HCT116 (cell line): ENCODE results near the gene PRCD. TPM values are rescaled to one million over a fixed set of nuclear protein-coding genes. Genes with fewer than 3 reads are reported as not detected.

ENCODE experiments used
- ATAC-seq: fragments of 200-7000 bp; cut with Tn5 transposase; 2 replicates; pipeline ENCODE4 v1.9.1; 2020; ENCODE audit warnings: mild to moderate bottlenecking, moderate library complexity
- BruUV-seq: library from RNA; stranded (reverse); fragments of 400-500 nt; replicated peaks from 2 replicates; lab custom pipeline; 2021; lab: Mats Ljungman, UMichigan
- CTCF ChIA-PET: fragments of 300-600 bp; sonication (Branson Sonifier 250); formaldehyde crosslinking; loops from one replicate; lab custom pipeline; 2021; ENCODE audit warnings: antibody characterized with exemption; lab: Charles Lee
- POLR2A ChIA-PET: fragments of 300-600, 350-600 bp; sonication (Branson Sonifier 250); formaldehyde crosslinking; loops from one replicate; lab custom pipeline; 2021; ENCODE audit warnings: antibody characterized with exemption; lab: Charles Lee
- RAD21 ChIA-PET, 2 experiments: fragments of 300-600 bp; sonication (Branson Sonifier 250); formaldehyde crosslinking; loops; one replicate each; lab custom pipeline; 2023; ENCODE audit warnings: low total read pairs in 2 of 2; ENCODE audit not compliant: uncharacterized antibody in 2 of 2, unreplicated experiment in 2 of 2, low non-redundant PET in 1 of 2; lab: Charles Lee
- DNase-seq: peaks from one replicate; pipeline ENCODE4 v3.0.0-alpha.2; 2010; ENCODE audit warnings: low read depth, low spot score
- H2AFZ ChIP-seq: fragments of 200-600 bp; shearing (Covaris generic), sonication (generic); 2 replicates; pipeline ENCODE4 v1.6.1; 2017; ENCODE audit warnings: low read depth, mixed run types, mixed read lengths, antibody characterized with exemption, low read length; ENCODE audit not compliant: poor library complexity, severe bottlenecking
- H3K27ac ChIP-seq: 2 replicates; pipeline ENCODE4 v1.5.1; 2012; ENCODE audit warnings: low read depth, low read length
- H3K27me3 ChIP-seq: fragments of 200-600 bp; sonication (generic); 2 replicates; pipeline ENCODE4 v1.6.1; 2016; ENCODE audit warnings: mixed run types, low read length, mixed read lengths; ENCODE audit not compliant: insufficient read depth
- H3K36me3 ChIP-seq, 2 experiments: fragments of 200-500 bp in 1 of 2; fragments of 200-600 bp in 1 of 2; sonication (Bioruptor generic) in 1 of 2; sonication (generic) in 1 of 2; 2 replicates each; pipeline versions ENCODE4 v1.5.1 to v1.6.1; 2014 to 2016; ENCODE audit warnings: low read length in 2 of 2, inconsistent platforms in 1 of 2, mixed read lengths in 1 of 2, mixed run types in 1 of 2; ENCODE audit not compliant: insufficient read depth in 2 of 2, control insufficient read depth in 1 of 2
- H3K4me1 ChIP-seq, 2 experiments: fragments of 200-600 bp in 1 of 2; sonication (generic) in 1 of 2; 2 replicates each; pipeline versions ENCODE4 v1.5.1 to v1.6.1; 2012 to 2017; ENCODE audit warnings: low read length in 2 of 2, inconsistent platforms in 1 of 2, mild to moderate bottlenecking in 1 of 2, mixed read lengths in 1 of 2, mixed run types in 1 of 2, moderate library complexity in 1 of 2; ENCODE audit not compliant: insufficient read depth in 2 of 2, control insufficient read depth in 1 of 2
- H3K4me2 ChIP-seq: fragments of 200-600 bp; sonication (generic); 2 replicates; pipeline ENCODE4 v1.6.1; 2017; ENCODE audit warnings: mixed run types, low read length, mixed read lengths
- H3K4me3 ChIP-seq, 2 experiments: fragments of 200-600 bp in 1 of 2; sonication (generic) in 1 of 2; replicated peaks in 1 of 2; 2 replicates each; pipeline ENCODE4 v1.5.1; 2011 to 2016; ENCODE audit warnings: low read length in 2 of 2, control low read depth in 1 of 2, low read depth in 1 of 2, mild to moderate bottlenecking in 1 of 2, mixed read lengths in 1 of 2, mixed run types in 1 of 2
- H3K79me2 ChIP-seq: fragments of 200-600 bp; sonication (generic); 2 replicates; pipeline ENCODE4 v1.6.1; 2017; ENCODE audit warnings: mild to moderate bottlenecking, mixed run types, low read length, moderate library complexity, mixed read lengths; ENCODE audit not compliant: insufficient read depth
- H3K9ac ChIP-seq: fragments of 200-600 bp; sonication (generic); 2 replicates; pipeline ENCODE4 v1.6.1; 2016; ENCODE audit warnings: low read length, mixed read lengths
- H3K9me2 ChIP-seq: fragments of 200-600 bp; sonication (generic), shearing (Covaris generic); 2 replicates; pipeline ENCODE4 v1.6.1; 2017; ENCODE audit warnings: mixed run types, mild to moderate bottlenecking, moderate library complexity; ENCODE audit not compliant: insufficient read depth
- H3K9me3 ChIP-seq, 2 experiments: fragments of 200-500 bp in 1 of 2; fragments of 200-600 bp in 1 of 2; sonication (Bioruptor generic) in 1 of 2; sonication (generic) in 1 of 2; 2 replicates each; pipeline ENCODE4 v1.6.1; 2014 to 2017; ENCODE audit warnings: low read length in 2 of 2, mixed read lengths in 2 of 2, inconsistent platforms in 1 of 2, low read depth in 1 of 2, mild to moderate bottlenecking in 1 of 2, mixed run types in 1 of 2, moderate library complexity in 1 of 2; ENCODE audit not compliant: control insufficient read depth in 1 of 2, insufficient read depth in 1 of 2
- H4K20me1 ChIP-seq: fragments of 200-600 bp; sonication (generic), shearing (Covaris generic); 2 replicates; pipeline ENCODE4 v1.6.1; 2017; ENCODE audit warnings: mixed run types, mild to moderate bottlenecking, moderate library complexity; ENCODE audit not compliant: insufficient read depth
- EGR1 ChIP-seq: IDR thresholded peaks from 2 replicates; pipeline ENCODE4 v1.6.1; 2012; ENCODE audit warnings: low read depth
- EZH2 ChIP-seq: fragments of 200-600 bp; sonication (generic); IDR thresholded peaks from 2 replicates; pipeline ENCODE4 v1.6.1; 2017; ENCODE audit warnings: antibody characterized with exemption, mixed run types
- POLR2A ChIP-seq: IDR thresholded peaks from 2 replicates; pipeline ENCODE4 v1.7.0; 2011; ENCODE audit warnings: borderline replicate concordance; ENCODE audit not compliant: insufficient read depth, insufficient read length; ENCODE audit errors: extremely low read depth
- SIN3A ChIP-seq: IDR thresholded peaks from 2 replicates; pipeline ENCODE4 v1.6.1; 2012; ENCODE audit warnings: low read depth
- TCF7L2 ChIP-seq: IDR thresholded peaks from 2 replicates; pipeline ENCODE4 v1.7.0; 2011; ENCODE audit warnings: borderline replicate concordance, inconsistent platforms; ENCODE audit not compliant: insufficient read depth, insufficient read length; ENCODE audit errors: extremely low read depth
- ZNF274 ChIP-seq: fragments of 200-500 bp; sonication (Bioruptor generic); IDR thresholded peaks from 2 replicates; pipeline ENCODE4 v1.6.1; 2014; ENCODE audit warnings: mild to moderate bottlenecking, low read depth, low read length, inconsistent platforms
- intact Hi-C: fragments of 100-400 bp; cut with micrococcal nuclease; formaldehyde crosslinking; loops from 2 replicates; pipeline ENCODE4 v1.10.0; 2022
- total RNA-seq: library from RNA; stranded (reverse); gene quantifications from one replicate; pipeline ENCODE4 v1.2.1, GENCODE V29; 2021; ENCODE audit not compliant: unreplicated experiment
- TF ChIP-seq, protein P1 (sequence below), 3 experiments: fragments of 200-600 bp in 1 of 3; sonication (generic) in 1 of 3; IDR thresholded peaks in 2 of 3; conservative IDR thresholded peaks in 1 of 3; 2 replicates each; pipeline ENCODE4 v1.5.1; 2012 to 2017; ENCODE audit warnings: low read depth in 2 of 3, low read length in 2 of 3, antibody characterized with exemption in 1 of 3, borderline replicate concordance in 1 of 3, control low read depth in 1 of 3, mild to moderate bottlenecking in 1 of 3, mixed read lengths in 1 of 3, mixed run types in 1 of 3, moderate library complexity in 1 of 3; ENCODE audit not compliant: insufficient read depth in 1 of 3
- TF ChIP-seq, protein P2 (sequence below): IDR thresholded peaks from 2 replicates; pipeline ENCODE4 v1.6.1; 2012

The PRCD gene
- total RNA-seq, 1 experiment from 2014 or later, result not detected

DNA sequence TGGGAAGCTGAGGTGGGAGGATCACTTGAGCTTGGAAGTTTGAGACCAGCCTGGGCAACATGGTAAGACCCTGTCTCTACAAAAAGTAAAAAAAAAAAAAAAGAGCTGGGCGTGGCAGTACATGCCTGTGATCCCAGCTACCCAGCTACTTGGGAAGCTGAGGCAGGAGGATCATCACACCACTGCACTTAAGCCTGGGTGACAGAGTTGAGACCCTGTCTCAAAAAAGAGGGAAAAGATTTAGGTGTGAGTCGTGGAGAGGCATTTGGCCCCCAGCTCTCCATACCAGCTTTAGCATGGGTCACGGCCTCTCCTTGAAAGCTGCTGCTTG lies 26.7 kb downstream of the PRCD start:
- Histone ChIP-seq H3K4me2 (no peak overlapping the region), H3K9me2 (no peaks in the 10 kb centered on the region), H3K27ac (peak overlapping the region; percentile 38), H4K20me1 (peaks cover 37% of the 10 kb centered on the region; the same call in 1 of the 2 replicates), H3K4me1 (peaks cover 0 to 30% of the 10 kb centered on the region in 2 experiments; a peak in 2 of 4 replicates), H3K79me2 (peaks cover 34% of the 10 kb centered on the region), H3K4me3 (no peak overlapping the region), H3K9ac (no peak overlapping the region), H3K9me3 (no peaks in the 10 kb centered on the region), H2AFZ (no peak overlapping the region), H3K36me3 (peaks cover 21 to 44% of the 10 kb centered on the region in 2 experiments), H3K27me3 (no peaks in the 10 kb centered on the region)
- DNase-seq, result no peak
- POLR2A ChIA-PET, result interaction anchor here (0.7 to 3.7 kb wide), 8 partner anchors 9 to 105 kb away, joined by 3 to 26 read pairs (median 6); no protein-coding TSS in a partner anchor
- no peak for TF ChIP-seq EZH2
- no peak for TF ChIP-seq ZNF274
- no peak for TF ChIP-seq SIN3A
- TF ChIP-seq EGR1, result no peak
- TF ChIP-seq, protein P1, sequence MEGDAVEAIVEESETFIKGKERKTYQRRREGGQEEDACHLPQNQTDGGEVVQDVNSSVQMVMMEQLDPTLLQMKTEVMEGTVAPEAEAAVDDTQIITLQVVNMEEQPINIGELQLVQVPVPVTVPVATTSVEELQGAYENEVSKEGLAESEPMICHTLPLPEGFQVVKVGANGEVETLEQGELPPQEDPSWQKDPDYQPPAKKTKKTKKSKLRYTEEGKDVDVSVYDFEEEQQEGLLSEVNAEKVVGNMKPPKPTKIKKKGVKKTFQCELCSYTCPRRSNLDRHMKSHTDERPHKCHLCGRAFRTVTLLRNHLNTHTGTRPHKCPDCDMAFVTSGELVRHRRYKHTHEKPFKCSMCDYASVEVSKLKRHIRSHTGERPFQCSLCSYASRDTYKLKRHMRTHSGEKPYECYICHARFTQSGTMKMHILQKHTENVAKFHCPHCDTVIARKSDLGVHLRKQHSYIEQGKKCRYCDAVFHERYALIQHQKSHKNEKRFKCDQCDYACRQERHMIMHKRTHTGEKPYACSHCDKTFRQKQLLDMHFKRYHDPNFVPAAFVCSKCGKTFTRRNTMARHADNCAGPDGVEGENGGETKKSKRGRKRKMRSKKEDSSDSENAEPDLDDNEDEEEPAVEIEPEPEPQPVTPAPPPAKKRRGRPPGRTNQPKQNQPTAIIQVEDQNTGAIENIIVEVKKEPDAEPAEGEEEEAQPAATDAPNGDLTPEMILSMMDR (IDR thresholded peaks at IDR 0.05 in 2 of 3, conservative IDR thresholded peaks at IDR 0.05 in 1 of 3; ENCODE audit: borderline replicate concordance in 1 of 3, insufficient read depth in 1 of 3, low read depth in 2 of 3, low read length in 2 of 3), result no peak
- no peak for TF ChIP-seq TCF7L2
- peak; percentile 19 for TF ChIP-seq POLR2A
- TF ChIP-seq, protein P2, sequence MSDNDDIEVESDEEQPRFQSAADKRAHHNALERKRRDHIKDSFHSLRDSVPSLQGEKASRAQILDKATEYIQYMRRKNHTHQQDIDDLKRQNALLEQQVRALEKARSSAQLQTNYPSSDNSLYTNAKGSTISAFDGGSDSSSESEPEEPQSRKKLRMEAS, result no peak
- CTCF ChIA-PET, result interaction anchor here (1.0 to 2.6 kb wide), 6 partner anchors 9 to 115 kb away, joined by 3 to 11 read pairs (median 6); no protein-coding TSS in a partner anchor
- no TSS peak for BruUV-seq
- RAD21 ChIA-PET, result interaction anchor here in 1 of 2 experiments (1.4 kb wide), 1 partner anchor 57 kb away, joined by 5 read pairs; no protein-coding TSS in a partner anchor
- intact Hi-C loops, result no loop called here
- peak; percentile 3; the same call in 1 of the 2 replicates for ATAC-seq
